Thyroid gland (tissue), 4 donors: ENCODE results near the gene FAAP100. TPM values are rescaled to one million over a fixed set of nuclear protein-coding genes. Genes with fewer than 3 reads are reported as not detected.
A peak's percentile ranks its signal among the peaks of the same experiment; 100 is the strongest.

Source experiments
- DNase-seq, 2 donors: peaks; one replicate each; pipeline ENCODE4 v3.0.0-alpha.2; 2019
- H3K27ac ChIP-seq, 3 donors: fragments of 200-600 bp; sonication (generic); 1 replicate in 2 of 3; 2 replicates in 1 of 3; pipeline ENCODE4 v1.5.1; 2016 to 2019; ENCODE audit warnings: mild to moderate bottlenecking in 1 of 3, moderate library complexity in 1 of 3
- H3K27me3 ChIP-seq: fragments of 200-600 bp; sonication (generic); one replicate; pipeline ENCODE4 v1.5.1; 2019
- H3K36me3 ChIP-seq, 2 donors: fragments of 200-600 bp; sonication (generic); one replicate each; pipeline ENCODE4 v1.5.1; 2016 to 2019
- H3K4me1 ChIP-seq, 2 donors: fragments of 200-600 bp; sonication (generic); one replicate each; pipeline ENCODE4 v1.5.1; 2017 to 2019
- H3K4me3 ChIP-seq, 3 donors: fragments of 200-600 bp; sonication (generic); replicated peaks in 1 of 3; 1 replicate in 2 of 3; 2 replicates in 1 of 3; pipeline ENCODE4 v1.5.1; 2016; ENCODE audit warnings: mild to moderate bottlenecking in 1 of 3
- H3K9me3 ChIP-seq: fragments of 200-600 bp; sonication (generic); one replicate; pipeline ENCODE4 v1.5.1; 2017
- CTCF ChIP-seq, 6 experiments: fragments of 200-600 bp in 3 of 6; fragments of 450-650 bp in 3 of 6; sonication (generic) in 3 of 6; IDR thresholded peaks; one replicate each; pipeline ENCODE4 v1.5.1; 2016 to 2019; ENCODE audit warnings: antibody characterized with exemption in 6 of 6, mild to moderate bottlenecking in 2 of 6, inconsistent platforms in 1 of 6, moderate library complexity in 1 of 6
- POLR2A ChIP-seq, 2 donors: fragments of 450-650 bp; IDR thresholded peaks; one replicate each; pipeline ENCODE4 v1.6.1; 2017; ENCODE audit warnings: antibody characterized with exemption in 2 of 2, mild to moderate bottlenecking in 2 of 2, moderate library complexity in 1 of 2
- WGBS, 2 donors: methylation state at CpG; one replicate each; pipeline ENCODE4 v1.1.5; 2017; 5-methylcytosine and 5-hydroxymethylcytosine counted together
- intact Hi-C: fragments of 100-400 bp; cut with DNase I; formaldehyde crosslinking; loops from one replicate; pipeline ENCODE4 v1.15.1; 2023
- total RNA-seq, 4 donors: library from RNA; depleted of rRNA; stranded (reverse); fragments of >200 nt; gene quantifications; one replicate each; pipeline ENCODE4 v1.2.3, GENCODE V29; 2016

Gene FAAP100
- total RNA-seq = 10 to 100 TPM; 24.1 to 35.2 (median 31.0) TPM

- TF ChIP-seq POLR2A (IDR thresholded peaks at IDR 0.05) (peak in 1 of 2 donors; percentile 83), CTCF (IDR thresholded peaks at IDR 0.05) (no peak)
- peak within 1 kb of the TSS; percentile 42 to 82 (median 44) for H3K27ac ChIP-seq
- WGBS, 2 donors = 0% methylated on average over 10 of the region's 85 CpGs; no CpG with 5 or more reads in 1 of the 2 donors
- intact Hi-C loops = no loop called here
- DNase-seq = peak; percentile 75 to 76
- H3K27me3 ChIP-seq = no peaks in the 10 kb centered on the region
- H3K4me1 ChIP-seq = peaks cover 14 to 40% of the 10 kb centered on the region in 2 donors
- H3K36me3 ChIP-seq = peaks cover 7 to 9% of the 10 kb centered on the region in 2 donors
- H3K4me3 ChIP-seq = peak within 1 kb of the TSS; percentile 38 to 97 (median 72)
- no peaks in the 10 kb centered on the region for H3K9me3 ChIP-seq
Measured at GRCh38 chr17:81552244-81553017, at the start of gene FAAP100. TSS of gene FAAP100 (minus strand) at chr17:81552353. CDS start at chr17:81552330, 23 bp downstream.

GRCh38 chr17:81601525-81602120, 49.5 kb upstream of the FAAP100 start:
- no peaks in the 10 kb centered on the region for H3K9me3 ChIP-seq
- DNase-seq = peak; percentile 36 to 37
- H3K4me3 ChIP-seq = no peak overlapping the region
- H3K27me3 ChIP-seq = no peaks in the 10 kb centered on the region
- H3K27ac ChIP-seq = no peak overlapping the region
- TF ChIP-seq POLR2A (IDR thresholded peaks at IDR 0.05) = no peak
- TF ChIP-seq CTCF (IDR thresholded peaks at IDR 0.05) = peak; percentile 48 to 86 (median 72)
- WGBS, 2 donors = 40 to 45% methylated on average over 9 of the region's 9 CpGs
- H3K4me1 ChIP-seq = no peaks in the 10 kb centered on the region
- H3K36me3 ChIP-seq = peaks cover 34 to 40% of the 10 kb centered on the region in 2 donors
- intact Hi-C loops = loop anchor here (5.0 to 10.0 kb wide), 2 partner anchors 57 to 349 kb away; no protein-coding TSS in a partner anchor

GRCh38 chr17:81599719-81600486, 47.8 kb upstream of the FAAP100 start:
- Histone ChIP-seq H3K4me1 (peaks cover 0 to 4% of the 10 kb centered on the region in 2 donors), H3K27ac (no peak overlapping the region), H3K36me3 (peaks cover 32 to 38% of the 10 kb centered on the region in 2 donors), H3K27me3 (no peaks in the 10 kb centered on the region), H3K9me3 (no peaks in the 10 kb centered on the region), H3K4me3 (no peak overlapping the region)
- no peak for TF ChIP-seq POLR2A (IDR thresholded peaks at IDR 0.05)
- TF ChIP-seq CTCF (IDR thresholded peaks at IDR 0.05) = no peak
- intact Hi-C loops = loop anchor here (5.0 to 10.0 kb wide), 2 partner anchors 55 to 348 kb away; no protein-coding TSS in a partner anchor
- no peak for DNase-seq
- WGBS, 2 donors = 77 to 85% methylated on average over 9 to 10 of the region's 10 CpGs

GRCh38 chr17:81593105-81593871, 41.1 kb upstream of the FAAP100 start:
- no peak for DNase-seq
- H3K4me1 ChIP-seq = peaks cover 0 to 4% of the 10 kb centered on the region in 2 donors
- H3K27me3 ChIP-seq = no peaks in the 10 kb centered on the region
- 96% methylated on average over 11 of the region's 11 CpGs for WGBS, 2 donors
- H3K27ac ChIP-seq = no peak overlapping the region
- no peaks in the 10 kb centered on the region for H3K9me3 ChIP-seq
- no peak for TF ChIP-seq POLR2A (IDR thresholded peaks at IDR 0.05)
- no peak for TF ChIP-seq CTCF (IDR thresholded peaks at IDR 0.05)
- intact Hi-C loops = no loop called here
- peaks cover 37 to 70% of the 10 kb centered on the region in 2 donors for H3K36me3 ChIP-seq
- no peak overlapping the region for H3K4me3 ChIP-seq
